Skin epidermis (tissue), 12 donors: Measurements from ENCODE around the gene NPY5R.

Experiments
- H3K27ac ChIP-seq, 21 experiments: fragments of 200-600 bp; sonication (generic) in 11 of 21; one replicate each; pipeline ENCODE4 v1.5.0; 2020; ENCODE audit warnings: mild to moderate bottlenecking in 3 of 21, inconsistent platforms in 2 of 21, moderate library complexity in 2 of 21
- H3K4me3 ChIP-seq, 7 experiments: fragments of 200-600 bp; sonication (generic) in 2 of 7; one replicate each; pipeline ENCODE4 v1.5.0; 2020; ENCODE audit warnings: inconsistent platforms in 2 of 7, mild to moderate bottlenecking in 2 of 7, moderate library complexity in 1 of 7

The NPY5R gene

DNA sequence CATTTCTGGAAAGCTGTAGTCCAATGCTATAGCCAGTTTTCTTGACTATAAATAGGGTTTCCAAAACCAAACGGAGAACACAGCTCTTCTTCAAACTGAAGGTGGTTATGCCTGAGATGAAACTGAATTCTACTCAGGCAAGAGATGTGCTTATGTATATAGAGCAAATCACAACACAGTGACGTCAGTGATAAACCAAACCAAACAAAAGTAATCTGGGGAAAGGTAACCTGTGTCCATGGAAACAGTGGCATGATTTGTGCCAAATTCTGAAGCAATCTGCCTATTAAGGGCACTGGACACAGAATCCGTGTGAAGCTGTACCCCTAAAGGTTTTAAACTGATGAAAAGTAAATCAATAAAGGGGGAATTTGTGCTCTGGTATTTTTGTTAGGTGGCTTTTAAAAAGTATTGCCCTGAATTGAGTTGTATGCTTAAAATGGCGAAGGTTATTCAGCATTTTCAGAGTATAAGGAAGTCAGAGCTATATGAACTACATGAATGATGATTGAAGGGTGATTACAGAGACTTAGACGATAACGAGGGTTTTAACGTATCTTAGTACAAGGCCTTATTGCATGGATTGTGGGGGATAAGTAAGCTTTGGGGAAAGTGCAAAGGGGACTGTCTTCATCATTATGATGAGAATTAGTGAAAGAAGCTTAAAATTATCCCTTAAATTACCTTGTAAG, 38.6 kb downstream of the NPY5R start:
- Histone ChIP-seq H3K4me3 (no peak overlapping the region), H3K27ac (no peak overlapping the region)

DNA sequence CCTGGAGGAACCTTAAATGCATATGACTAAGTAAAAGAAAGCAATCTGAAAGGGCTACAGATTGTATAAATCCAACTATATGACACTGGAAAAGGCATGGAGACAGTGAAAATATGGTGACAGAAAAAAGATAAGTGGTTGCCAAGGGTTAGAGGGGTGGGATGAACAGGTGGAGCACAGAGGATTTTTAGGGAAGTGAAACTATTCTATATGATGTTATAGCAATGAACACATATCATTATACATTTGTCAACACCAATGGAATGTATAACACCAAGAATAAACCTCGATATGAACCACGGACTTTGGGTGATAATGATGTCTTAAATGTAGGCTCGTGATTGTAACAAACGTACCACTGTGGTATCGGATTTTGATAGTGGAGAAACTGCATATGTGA, 40.7 kb downstream of the NPY5R start:
- Histone ChIP-seq H3K4me3 (no peak overlapping the region), H3K27ac (no peak overlapping the region)

DNA sequence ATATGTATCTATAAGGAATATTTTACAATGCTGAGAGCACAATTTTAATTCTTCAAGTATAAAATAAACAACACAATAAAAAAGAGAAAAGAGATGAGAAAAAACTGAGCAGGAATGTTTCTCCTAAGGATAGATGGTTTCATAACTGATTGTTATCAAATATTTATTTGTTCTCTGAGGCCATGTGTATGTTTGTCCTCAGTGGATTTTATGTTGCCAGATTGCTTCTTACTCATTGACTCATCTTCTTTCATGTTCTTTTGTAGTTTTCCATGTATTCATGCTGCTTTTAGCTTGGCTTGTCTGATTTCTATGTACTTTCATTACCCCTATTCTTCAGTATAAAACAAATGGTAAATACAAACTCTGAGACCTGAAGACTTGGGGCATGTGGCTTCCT, 41.2 kb downstream of the NPY5R start:
- H3K27ac ChIP-seq: no peak overlapping the region
- H3K4me3 ChIP-seq: no peak overlapping the region

DNA sequence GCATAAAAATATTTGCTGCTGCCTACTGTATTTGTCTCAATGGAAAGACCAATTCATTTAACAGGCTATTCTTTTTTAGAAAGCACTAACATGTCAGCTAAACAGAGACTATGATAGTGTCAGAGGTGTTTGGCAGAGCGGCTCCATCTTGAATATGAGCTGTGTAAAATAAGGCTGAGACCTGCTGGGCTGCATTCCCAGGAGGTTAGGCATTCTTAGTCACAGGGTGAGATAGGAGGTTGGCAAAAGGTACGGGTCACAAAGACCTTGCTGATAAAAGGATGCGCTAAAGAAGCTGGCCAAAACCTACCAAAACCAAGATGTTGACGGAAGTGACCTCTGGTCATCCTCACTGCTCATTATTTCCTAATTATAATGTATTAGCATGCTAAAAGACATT, 41.8 kb downstream of the NPY5R start:
- Histone ChIP-seq H3K4me3 (no peak overlapping the region), H3K27ac (no peak overlapping the region)

DNA sequence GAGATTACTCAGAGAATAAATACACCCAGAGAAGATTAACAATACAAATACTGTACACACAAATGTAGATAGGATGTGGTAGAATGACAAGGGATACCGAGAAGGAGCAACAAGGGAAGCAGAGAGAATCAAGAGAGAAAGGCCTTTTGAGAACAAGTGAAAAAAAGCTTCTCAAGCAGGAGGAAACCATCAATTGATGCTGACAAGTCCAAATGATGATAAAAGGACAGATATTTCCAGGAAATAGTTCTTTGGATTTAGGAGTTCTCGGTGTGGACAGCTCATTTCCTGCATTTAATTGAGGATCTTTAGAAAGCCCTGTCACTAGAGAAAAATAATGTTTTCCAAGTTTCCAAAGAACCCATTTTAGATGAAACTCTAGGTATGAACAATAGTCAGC, 48.1 kb downstream of the NPY5R start:
- Histone ChIP-seq H3K27ac (no peak overlapping the region), H3K4me3 (no peak overlapping the region)

DNA sequence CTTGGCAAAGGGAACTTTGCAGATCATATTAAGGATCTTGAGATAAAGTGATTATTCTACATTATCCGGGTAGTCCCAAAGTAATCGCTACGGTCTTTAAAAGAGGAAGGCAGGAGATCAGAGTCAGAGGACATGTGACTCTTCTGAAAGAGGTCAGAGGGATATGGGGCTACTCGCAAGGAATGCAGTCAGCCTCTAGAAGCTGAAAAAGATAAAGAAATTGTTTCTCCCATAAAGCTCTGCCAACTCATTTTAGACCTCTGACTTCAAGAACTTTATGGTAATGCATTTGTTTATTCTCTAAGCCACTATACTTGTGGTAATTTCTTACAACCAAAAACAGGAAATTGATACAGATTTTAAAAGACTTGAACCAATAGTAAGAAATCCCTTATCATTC, 48.6 kb downstream of the NPY5R start:
- H3K27ac ChIP-seq: no peak overlapping the region
- no peak overlapping the region for H3K4me3 ChIP-seq

DNA sequence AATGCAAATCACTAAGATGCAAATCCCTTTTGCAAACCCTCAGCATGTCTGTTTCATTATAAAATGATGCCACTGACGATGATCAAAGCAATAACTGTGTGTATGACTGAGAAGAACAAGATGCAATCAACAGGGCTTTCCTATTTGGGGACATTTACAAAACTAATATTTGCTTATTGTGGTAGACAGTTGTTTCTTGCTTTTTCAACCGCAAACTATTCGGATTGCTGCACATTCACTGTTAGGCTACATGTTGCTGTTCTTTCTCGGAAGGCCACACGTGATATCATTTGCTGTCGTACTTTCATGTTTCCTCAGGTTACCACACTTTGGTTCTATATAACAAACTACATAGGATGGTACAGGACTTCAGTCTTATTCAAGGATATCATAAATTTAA, 49.8 kb downstream of the NPY5R start:
- Histone ChIP-seq H3K27ac (no peak overlapping the region), H3K4me3 (no peak overlapping the region)

DNA sequence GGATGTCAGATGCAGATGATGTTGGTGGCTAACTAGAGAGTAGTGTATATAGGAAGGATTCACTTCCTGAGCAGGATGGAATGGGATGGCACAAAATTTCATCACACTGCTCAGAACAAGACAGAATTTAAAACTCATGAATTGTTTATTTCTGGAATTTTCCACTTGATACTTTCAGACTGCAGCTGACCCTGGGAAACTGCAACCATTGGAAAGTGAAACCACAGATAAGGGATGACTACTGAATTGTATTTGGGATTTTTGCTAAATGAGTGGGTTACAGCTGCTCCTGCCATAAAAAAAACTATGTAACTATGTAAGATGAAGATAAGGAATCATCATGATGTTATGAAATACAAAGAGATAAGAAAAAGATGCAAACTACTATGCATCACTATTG, 51.4 kb downstream of the NPY5R start:
- Histone ChIP-seq H3K4me3 (no peak overlapping the region), H3K27ac (no peak overlapping the region)

DNA sequence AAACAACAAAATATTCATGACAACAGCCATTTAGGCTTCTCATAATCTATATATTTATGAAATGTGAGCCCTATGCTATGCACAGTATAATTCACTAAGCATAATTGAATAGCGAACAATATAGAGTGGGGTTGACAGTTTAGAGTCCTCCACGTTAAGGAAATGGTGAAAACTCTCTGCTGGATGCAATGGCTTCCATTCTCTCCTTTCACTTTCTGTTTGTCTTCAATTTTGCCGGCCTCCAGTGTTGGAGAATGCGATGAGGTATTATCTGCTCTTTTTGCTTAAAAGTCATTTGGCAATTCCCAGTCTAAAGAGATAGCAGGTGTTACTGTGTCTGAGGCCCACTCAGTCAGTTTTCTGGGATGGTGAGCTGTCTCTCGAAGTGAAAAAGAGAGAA, 52.1 kb downstream of the NPY5R start:
- Histone ChIP-seq H3K4me3 (no peak overlapping the region), H3K27ac (no peak overlapping the region)

DNA sequence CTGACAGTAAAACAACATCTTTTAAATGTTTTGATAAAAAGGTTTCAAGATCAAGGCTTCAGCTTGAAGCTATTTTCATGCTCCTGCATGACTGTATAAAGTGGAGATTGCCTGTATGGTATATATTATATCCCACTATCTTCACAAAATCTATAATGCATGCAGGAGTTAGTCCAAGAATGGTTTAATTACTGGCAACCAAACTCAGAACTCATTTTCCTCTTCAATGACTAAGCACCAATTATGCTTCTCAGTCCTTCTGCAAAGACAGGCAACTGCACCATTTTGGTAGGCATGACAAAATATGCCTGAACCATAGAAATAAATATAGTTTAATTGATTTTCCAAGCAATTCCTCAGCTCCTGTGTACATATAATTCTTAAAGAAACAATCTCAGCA, 54.5 kb downstream of the NPY5R start:
- Histone ChIP-seq H3K4me3 (no peak overlapping the region), H3K27ac (no peak overlapping the region)

DNA sequence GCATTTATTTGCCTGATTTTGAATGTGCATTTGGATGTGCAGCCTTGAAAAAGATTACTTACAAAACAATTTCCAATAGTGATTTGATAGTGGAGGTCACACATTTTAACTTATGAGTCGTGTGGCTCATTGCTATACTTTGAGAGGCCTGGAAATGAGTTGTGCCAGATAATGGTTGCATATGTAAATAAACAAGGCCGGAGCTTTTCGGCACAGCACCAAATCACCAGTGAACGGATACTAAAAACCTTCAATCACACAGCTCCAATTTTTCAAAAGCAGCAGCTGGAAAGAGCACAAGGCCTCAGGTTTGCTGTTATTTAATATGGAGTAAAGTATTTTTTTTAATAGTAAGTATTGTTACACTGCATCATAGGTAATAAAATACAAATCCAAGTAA, 57.2 kb downstream of the NPY5R start:
- Histone ChIP-seq H3K27ac (no peak overlapping the region), H3K4me3 (no peak overlapping the region)
